Mesodermal cell (in vitro differentiated cells): Measurements from ENCODE around the gene FERMT3.
"Not testable (repeated sequence)": the region's sequence is repeated elsewhere in the genome, so short reads cannot be mapped to it uniquely, and the experiment has no call there.

Experiments used
- H3K27ac ChIP-seq: 2 replicates; pipeline ENCODE4 v1.7.0; 2013; ENCODE audit warnings: mild to moderate bottlenecking, low read depth, low read length, moderate library complexity; ENCODE audit not compliant: severe bottlenecking
- H3K36me3 ChIP-seq: 2 replicates; pipeline ENCODE4 v1.7.1; 2013; ENCODE audit warnings: mild to moderate bottlenecking, low read length, moderate library complexity; ENCODE audit not compliant: control insufficient read depth, insufficient read depth
- H3K4me1 ChIP-seq: one replicate; pipeline ENCODE4 v1.7.1; 2013; ENCODE audit warnings: mild to moderate bottlenecking, low read length; ENCODE audit not compliant: insufficient read depth, control insufficient read depth, poor library complexity, severe bottlenecking
- H3K4me3 ChIP-seq: 2 replicates; pipeline ENCODE4 v1.7.0; 2013; ENCODE audit warnings: low read length, control low read depth, mild to moderate bottlenecking; ENCODE audit not compliant: insufficient read depth, poor library complexity, severe bottlenecking; ENCODE audit errors: extremely low read depth
- H3K9me3 ChIP-seq: 2 replicates; pipeline ENCODE4 v1.7.1; 2013; ENCODE audit warnings: mild to moderate bottlenecking, low read length, moderate library complexity; ENCODE audit not compliant: control insufficient read depth
- WGBS, 2 experiments: methylation state at CpG; one replicate each; pipeline ENCODE4 v1.1.5; 2013; ENCODE audit warnings: missing lambda C conversion rate in 2 of 2; ENCODE audit not compliant: insufficient coverage in 2 of 2; 5-methylcytosine and 5-hydroxymethylcytosine counted together

FERMT3 gene

DNA sequence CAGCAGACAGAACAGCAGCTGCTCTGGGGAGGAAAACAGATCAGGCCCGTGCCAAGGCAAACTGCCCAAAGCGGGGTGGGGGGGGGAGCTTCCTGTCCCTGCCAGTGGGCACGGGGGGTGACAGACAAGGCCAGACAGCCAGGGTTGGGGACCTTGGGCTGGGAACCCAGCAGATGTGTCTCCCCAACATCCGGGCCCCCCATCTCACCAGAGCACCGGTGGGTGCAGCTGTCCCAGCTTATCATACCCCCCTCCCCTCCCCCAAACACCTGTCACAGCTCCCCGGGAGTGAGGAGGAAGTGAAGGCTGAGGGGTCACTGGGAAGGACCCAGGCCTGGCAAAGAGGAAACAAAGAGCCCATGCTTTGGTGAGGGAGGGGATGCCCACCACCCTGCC, 38.9 kb downstream of the FERMT3 start:
- Histone ChIP-seq H3K4me3 (peak overlapping the region; percentile 89), H3K4me1 (peaks cover 40% of the 10 kb centered on the region), H3K27ac (peak overlapping the region; percentile 84), H3K9me3 (no peaks in the 10 kb centered on the region), H3K36me3 (peaks cover 22% of the 10 kb centered on the region)
- WGBS, 2 experiments: 37 to 39% methylated on average over 3 of the region's 6 CpGs

DNA sequence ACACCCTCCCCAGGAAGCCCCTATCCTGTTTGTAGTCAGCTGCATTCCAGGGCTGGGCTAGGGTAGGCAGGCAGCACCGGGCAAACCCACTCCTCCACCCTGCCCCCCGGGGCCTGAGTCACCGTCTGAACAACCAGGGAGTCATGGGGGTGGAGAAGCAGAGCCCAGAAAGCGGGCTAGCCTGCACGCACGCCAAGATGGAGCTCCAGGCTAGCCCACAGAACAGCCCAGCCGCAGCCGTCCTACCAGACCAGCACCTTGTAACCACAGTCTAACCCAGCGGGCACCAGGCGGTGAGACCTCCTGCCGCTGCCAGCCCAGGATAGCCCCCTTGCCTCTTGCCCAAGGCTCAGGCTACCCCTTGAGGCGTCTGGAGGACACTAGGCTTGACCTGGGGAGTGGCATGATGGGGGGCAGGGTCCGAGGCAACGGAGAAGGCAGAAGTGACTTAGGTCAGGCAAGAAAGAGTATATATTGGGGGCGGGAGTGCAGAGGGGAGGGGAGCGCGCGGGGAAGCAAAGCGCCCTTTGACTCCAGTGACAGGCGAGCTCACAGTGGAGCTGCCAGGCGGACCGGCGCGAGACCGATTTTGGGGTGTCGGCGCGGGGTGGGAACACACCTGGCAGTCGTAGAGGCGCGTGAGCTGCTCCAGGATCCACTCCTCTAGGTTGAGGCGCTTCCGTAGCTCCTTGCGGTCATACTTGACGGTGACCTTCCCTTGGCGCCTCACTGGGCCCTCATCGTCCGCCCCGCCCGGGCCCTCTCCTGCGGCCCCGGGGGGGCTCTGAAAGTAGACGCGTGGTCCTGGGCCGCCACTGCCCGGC, 39.5 kb downstream of the FERMT3 start:
- Histone ChIP-seq H3K4me1 (peaks cover 42% of the 10 kb centered on the region), H3K27ac (peak overlapping the region; percentile 84)
- 0 to 1% methylated on average over 36 to 44 of the region's 46 CpGs for WGBS, 2 experiments

DNA sequence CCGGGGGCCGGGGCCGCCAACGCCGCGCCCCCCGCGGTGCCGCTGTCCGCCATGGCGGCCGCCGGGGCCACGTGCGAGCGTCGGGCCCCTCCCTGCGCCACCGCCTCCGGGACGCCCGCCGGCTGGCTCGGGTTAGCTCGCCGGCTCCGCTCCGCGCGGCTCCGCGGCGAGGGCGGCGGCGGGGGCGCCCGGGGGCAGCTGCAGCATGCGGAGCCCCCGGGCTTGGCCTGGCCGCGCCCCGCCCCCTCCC, 40.0 kb downstream of the FERMT3 start:
- peak overlapping the region; percentile 89 for H3K4me3 ChIP-seq
- peaks cover 42% of the 10 kb centered on the region for H3K4me1 ChIP-seq
- H3K9me3 ChIP-seq, H3K27ac ChIP-seq: not testable (repeated sequence)
- H3K36me3 ChIP-seq: peaks cover 22% of the 10 kb centered on the region
- whole genome bisulfite sequencing, 2 experiments: 0% methylated on average over 13 to 25 of the region's 43 CpGs

More for the DNA sequence above, 39.5 kb downstream of the FERMT3 start:
- peaks cover 22% of the 10 kb centered on the region for H3K36me3 ChIP-seq
- no peaks in the 10 kb centered on the region for H3K9me3 ChIP-seq
- H3K4me3 ChIP-seq: peak overlapping the region; percentile 89

DNA sequence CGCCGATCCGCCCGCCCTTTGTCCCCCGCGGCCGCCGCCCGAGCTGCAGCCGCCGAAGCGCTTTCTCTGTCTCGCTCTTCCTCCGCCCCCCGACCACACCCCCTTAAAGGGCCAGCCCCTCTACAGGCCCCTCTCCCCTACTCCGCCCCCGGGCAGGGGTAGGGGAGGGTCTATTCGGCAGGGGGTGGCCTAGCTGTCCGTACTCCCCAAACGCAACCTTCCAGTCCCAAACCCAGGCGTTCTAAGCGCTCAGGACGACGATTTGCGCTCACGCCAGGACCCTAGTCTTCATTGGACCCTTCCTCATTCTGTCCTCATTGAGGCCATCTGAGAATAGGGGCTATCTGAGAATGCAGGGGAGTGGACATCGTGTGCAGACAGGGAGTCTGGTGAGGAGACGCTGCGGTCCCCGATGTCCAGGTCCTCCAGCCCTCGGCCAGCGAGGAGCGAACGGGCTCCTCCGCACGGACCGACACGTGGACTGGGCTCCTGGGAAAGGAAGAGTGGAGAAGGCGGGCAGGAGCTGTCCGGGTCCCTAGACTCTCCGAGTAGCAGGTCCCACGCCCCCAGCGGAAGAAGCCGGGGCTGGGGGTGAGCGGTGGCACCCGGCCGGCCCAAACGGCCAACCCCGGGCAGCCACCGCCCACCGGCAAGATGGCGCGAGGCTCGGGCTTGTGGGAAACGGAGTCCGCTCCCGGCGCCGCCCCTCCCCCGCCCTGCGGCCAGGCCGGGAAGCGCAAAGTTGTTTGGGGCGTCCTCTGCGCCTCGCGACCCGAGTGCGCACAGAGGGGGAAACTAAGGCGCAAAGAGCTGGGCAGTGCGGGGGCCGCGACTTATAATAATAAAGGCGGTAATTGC, 40.6 kb downstream of the FERMT3 start, which contains the start of gene PPP1R14B:
PPP1R14B (minus strand) TSS at position 73 of the 858 bp plus-strand sequence. CDS start 270 bp downstream, outside the sequence.
- Histone ChIP-seq H3K9me3 (no peaks in the 10 kb centered on the region), H3K4me3 (peak within 1 kb of the TSS; percentile 89), H3K4me1 (peaks cover 44% of the 10 kb centered on the region), H3K27ac (peak within 1 kb of the TSS; percentile 90), H3K36me3 (peaks cover 22% of the 10 kb centered on the region)
- WGBS, 2 experiments: 0% methylated on average over 32 to 39 of the region's 74 CpGs

DNA sequence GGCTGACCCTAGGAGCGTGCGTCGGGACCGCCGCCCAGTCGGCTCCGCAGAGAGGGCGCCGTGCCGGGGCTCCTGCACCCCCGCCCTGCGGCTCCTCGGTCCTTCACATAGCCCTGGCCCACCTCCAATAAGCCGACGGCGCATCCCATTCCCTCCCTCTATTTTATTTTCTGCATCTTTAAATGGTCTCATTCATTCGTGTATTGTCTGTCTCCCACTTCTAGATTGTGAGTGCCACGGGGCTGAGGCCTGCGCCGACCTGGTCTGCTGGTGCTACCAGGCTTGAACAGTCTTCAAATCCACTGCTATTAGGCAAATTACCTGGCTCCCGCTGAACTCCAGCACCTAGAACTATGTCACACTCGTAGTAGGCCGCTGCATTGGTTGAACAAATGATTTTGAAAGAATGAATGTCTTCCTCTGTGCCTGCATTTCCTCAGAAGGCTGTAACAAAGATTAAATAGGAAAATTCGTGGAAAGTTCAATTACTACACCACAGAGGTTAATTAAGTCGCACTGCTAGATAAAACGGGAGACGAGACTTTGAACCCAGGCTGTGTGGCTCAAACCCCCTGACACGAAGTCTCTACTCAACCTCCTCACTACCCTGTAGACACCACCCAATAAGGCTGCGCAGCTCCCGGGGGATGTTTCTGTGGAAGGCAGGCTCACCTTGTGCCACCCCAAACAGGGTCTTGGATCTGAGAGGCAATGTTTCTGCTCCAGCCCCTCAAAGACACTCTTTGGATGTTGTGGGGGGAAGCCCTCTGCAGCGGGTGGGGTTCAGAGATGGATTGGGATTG, 41.4 kb downstream of the FERMT3 start:
- WGBS, 2 experiments: 33 to 34% methylated on average over 26 of the region's 31 CpGs
- peaks cover 21% of the 10 kb centered on the region for H3K36me3 ChIP-seq
- H3K9me3 ChIP-seq: no peaks in the 10 kb centered on the region
- H3K4me3 ChIP-seq: peak overlapping the region; percentile 59
- peaks cover 46% of the 10 kb centered on the region for H3K4me1 ChIP-seq
- peak overlapping the region; percentile 90 for H3K27ac ChIP-seq

DNA sequence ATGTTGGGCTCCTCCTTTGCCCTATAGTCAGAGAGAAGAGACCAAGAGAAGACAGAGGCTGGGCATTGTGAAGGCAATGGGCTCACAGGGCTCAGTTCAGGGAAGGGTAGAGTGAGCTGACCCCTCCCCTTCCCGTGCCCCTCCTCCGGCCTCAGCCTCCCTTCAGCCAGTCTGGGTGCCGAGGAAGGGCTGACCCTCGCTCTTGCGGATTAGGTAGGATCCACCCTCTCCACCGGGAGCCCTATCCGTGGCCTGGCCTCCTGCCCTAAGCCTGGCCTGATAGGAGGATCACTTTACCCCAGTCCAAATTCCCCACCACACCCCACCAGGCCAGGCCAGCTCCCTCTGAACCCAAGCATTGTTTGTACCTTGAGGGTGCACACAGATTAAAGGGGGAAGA, 42.1 kb downstream of the FERMT3 start:
- WGBS, 2 experiments: 46 to 70% methylated on average over 4 to 7 of the region's 7 CpGs
- Histone ChIP-seq H3K4me3 (no peak overlapping the region), H3K27ac (no peak overlapping the region), H3K9me3 (no peaks in the 10 kb centered on the region), H3K36me3 (peaks cover 22% of the 10 kb centered on the region), H3K4me1 (peaks cover 41% of the 10 kb centered on the region)

DNA sequence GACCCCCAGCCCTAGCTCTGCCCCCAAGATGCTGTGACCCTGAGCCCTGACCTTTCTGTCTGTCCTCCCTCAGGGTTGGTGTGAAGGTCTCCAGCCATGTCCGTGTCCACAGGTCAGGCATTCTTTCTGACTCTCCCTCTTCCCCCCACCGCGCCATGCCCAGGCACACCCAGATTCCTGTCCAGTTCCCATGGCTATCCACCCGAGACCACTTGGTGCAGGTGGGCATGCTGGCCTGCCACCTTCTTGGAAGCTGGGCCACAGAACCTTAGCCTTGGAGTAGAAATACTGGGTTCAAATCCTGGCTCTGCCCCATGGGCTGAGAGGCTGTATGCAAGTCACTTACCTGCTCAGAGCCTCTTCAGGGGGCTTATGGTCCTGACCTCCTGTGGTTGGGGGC, 42.5 kb downstream of the FERMT3 start:
- no peak overlapping the region for H3K4me3 ChIP-seq
- 92 to 100% methylated on average over 1 to 4 of the region's 4 CpGs for WGBS, 2 experiments
- H3K36me3 ChIP-seq: peaks cover 18% of the 10 kb centered on the region
- H3K9me3 ChIP-seq: no peaks in the 10 kb centered on the region
- no peak overlapping the region for H3K27ac ChIP-seq
- H3K4me1 ChIP-seq: peaks cover 36% of the 10 kb centered on the region

DNA sequence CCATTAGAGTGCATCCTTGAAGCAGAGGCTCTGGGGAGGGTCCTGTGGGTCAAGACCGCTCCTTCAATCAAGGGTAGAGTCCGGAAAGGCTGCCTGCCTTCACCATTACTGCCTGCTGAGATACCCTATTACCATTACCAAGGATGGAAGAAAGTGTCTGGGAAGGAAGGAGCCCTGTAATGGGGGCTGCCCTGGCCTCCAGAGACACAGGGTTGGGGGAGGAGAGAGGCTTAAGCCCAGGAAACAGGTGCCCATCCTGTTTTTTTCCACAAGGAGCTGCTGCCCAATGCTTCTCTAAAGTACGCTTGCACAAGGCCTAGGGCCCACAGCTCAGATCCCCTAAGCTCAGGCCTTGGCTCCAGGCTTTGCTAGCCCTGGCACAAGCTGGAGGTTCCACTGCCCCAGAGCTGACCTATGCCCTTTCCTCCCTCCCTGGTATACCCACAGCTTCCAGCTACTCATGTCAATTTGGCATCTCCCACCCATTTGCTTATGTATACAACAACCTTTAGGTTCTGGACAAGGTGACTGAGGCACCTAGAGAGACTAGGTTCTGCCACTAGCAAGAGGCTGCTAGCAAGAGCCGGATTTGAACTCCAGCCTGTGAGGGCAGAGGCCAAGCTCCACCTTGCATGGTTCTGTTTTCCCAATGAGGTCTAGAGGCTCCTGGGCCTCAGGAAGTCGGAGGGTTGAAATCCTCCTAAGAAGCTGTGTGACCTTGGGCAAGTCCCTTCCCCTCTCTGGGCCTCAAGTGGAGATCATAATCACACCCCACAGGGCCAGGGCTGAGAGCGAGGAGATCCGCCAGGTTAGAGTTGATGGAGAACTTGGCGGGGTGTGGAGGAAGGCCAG, 43.3 kb downstream of the FERMT3 start:
- Histone ChIP-seq H3K4me1 (peaks cover 35% of the 10 kb centered on the region), H3K4me3 (no peak overlapping the region), H3K27ac (no peak overlapping the region), H3K36me3 (peaks cover 17% of the 10 kb centered on the region), H3K9me3 (no peaks in the 10 kb centered on the region)
- WGBS, 2 experiments: 64 to 87% methylated on average over 6 of the region's 8 CpGs

DNA sequence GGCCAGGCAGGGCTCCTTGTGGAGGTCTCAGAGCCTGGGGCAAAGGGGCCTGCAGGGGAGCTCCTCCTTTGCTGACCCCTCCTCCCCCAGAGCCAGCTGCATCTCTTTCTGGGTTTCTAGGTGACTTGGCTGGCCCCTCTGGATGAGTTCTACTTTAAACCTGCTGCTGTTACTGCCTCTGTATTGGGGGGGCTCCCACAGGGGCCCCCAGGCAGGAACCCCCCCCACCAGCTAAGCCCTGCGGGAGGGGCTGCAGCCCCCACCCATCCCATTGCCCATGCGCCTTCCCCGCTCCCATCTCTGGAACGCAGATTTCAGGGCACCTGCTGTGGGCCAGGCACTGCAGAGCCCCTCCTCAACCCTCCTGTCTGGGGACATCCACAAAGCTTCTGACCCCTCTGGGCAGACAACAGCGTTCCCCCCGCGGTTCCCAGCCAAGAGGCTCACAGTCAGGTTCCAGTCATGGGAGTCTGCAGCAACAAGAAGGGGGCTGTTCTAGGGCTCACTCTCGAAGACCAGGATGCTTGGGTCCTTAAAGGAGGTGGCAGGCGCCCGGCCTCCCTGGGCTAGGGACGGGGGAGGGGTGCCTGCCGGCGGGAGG, 44.0 kb downstream of the FERMT3 start:
- Histone ChIP-seq H3K36me3 (peaks cover 20% of the 10 kb centered on the region), H3K27ac (peak overlapping the region; percentile 41), H3K4me1 (peaks cover 35% of the 10 kb centered on the region), H3K4me3 (peak overlapping the region; percentile 49), H3K9me3 (no peaks in the 10 kb centered on the region)
- WGBS, 2 experiments: 0 to 19% methylated on average over 6 to 12 of the region's 13 CpGs
